Tibial artery (tissue), 4 donors: ENCODE measurements around the gene PTPN14.

ENCODE experiments used
- DNase-seq, 2 donors: peaks; one replicate each; pipeline ENCODE4 v3.0.0-alpha.2; 2019
- H3K27ac ChIP-seq, 2 donors: fragments of 200-600 bp; sonication (generic) in 1 of 2; 1 replicate in 1 of 2; 2 replicates in 1 of 2; pipeline ENCODE4 v1.5.1; 2018 to 2019; ENCODE audit warnings: mild to moderate bottlenecking in 1 of 2
- H3K27me3 ChIP-seq, 2 donors: fragments of 200-600 bp; sonication (generic) in 1 of 2; one replicate each; pipeline versions ENCODE4 v1.5.1 to v1.6.0; 2016 to 2019
- H3K36me3 ChIP-seq, 3 donors: fragments of 200-600 bp; sonication (generic) in 2 of 3; one replicate each; pipeline ENCODE4 v1.5.1; 2016 to 2019; ENCODE audit warnings: mild to moderate bottlenecking in 2 of 3
- H3K4me1 ChIP-seq, 4 donors: fragments of 200-600 bp; sonication (generic) in 2 of 4; 1 replicate in 3 of 4; 2 replicates in 1 of 4; pipeline ENCODE4 v1.5.1; 2016 to 2019
- H3K4me3 ChIP-seq, 2 donors: fragments of 200-600 bp; sonication (generic) in 1 of 2; 1 replicate in 1 of 2; 2 replicates in 1 of 2; pipeline ENCODE4 v1.5.1; 2018 to 2019; ENCODE audit warnings: mild to moderate bottlenecking in 2 of 2
- H3K9me3 ChIP-seq, 3 donors: fragments of 200-600 bp; sonication (generic) in 1 of 3; one replicate each; pipeline ENCODE4 v1.5.1; 2016 to 2019
- CTCF ChIP-seq, 2 experiments: fragments of 200-600 bp in 1 of 2; fragments of 450-650 bp in 1 of 2; IDR thresholded peaks; one replicate each; pipeline ENCODE4 v1.5.1; 2017 to 2019; ENCODE audit warnings: antibody characterized with exemption in 2 of 2, mild to moderate bottlenecking in 1 of 2, moderate library complexity in 1 of 2
- intact Hi-C: fragments of 100-400 bp; cut with DNase I; formaldehyde crosslinking; loops from one replicate; pipeline ENCODE4 v1.15.0; 2023; ENCODE audit warnings: low total_unique reads

The PTPN14 gene

GRCh38 chr1:214363386-214363785 lies 188.0 kb downstream of the PTPN14 start:
- TF ChIP-seq CTCF (IDR thresholded peaks at IDR 0.05), result no peak
- Histone ChIP-seq H3K27me3 (no peaks in the 10 kb centered on the region), H3K4me3 (no peak overlapping the region), H3K36me3 (peaks cover under 1 to 56% (median 14%) of the 10 kb centered on the region in 3 donors), H3K4me1 (peaks cover 0 to 48% (median 20%) of the 10 kb centered on the region in 4 donors), H3K9me3 (no peaks in the 10 kb centered on the region), H3K27ac (peak overlapping the region; percentile 17 to 78)
- intact Hi-C loops, result no loop called here
- no peak for DNase-seq

GRCh38 chr1:214362188-214362882 lies 189.1 kb downstream of the PTPN14 start:
- no peak for TF ChIP-seq CTCF (IDR thresholded peaks at IDR 0.05)
- no peaks in the 10 kb centered on the region for H3K9me3 ChIP-seq
- H3K36me3 ChIP-seq, result peaks cover 11 to 59% (median 24%) of the 10 kb centered on the region in 3 donors
- no peaks in the 10 kb centered on the region for H3K27me3 ChIP-seq
- intact Hi-C loops, result no loop called here
- DNase-seq, result peak; percentile 70 to 85
- H3K4me1 ChIP-seq, result peaks cover 0 to 48% (median 20%) of the 10 kb centered on the region in 4 donors
- peak overlapping the region; percentile 77 to 78 for H3K27ac ChIP-seq
- H3K4me3 ChIP-seq, result no peak overlapping the region

- Histone ChIP-seq H3K36me3 (peaks cover 18 to 63% (median 31%) of the 10 kb centered on the region in 3 donors), H3K4me1 (peaks cover 0 to 48% (median 20%) of the 10 kb centered on the region in 4 donors), H3K27me3 (no peaks in the 10 kb centered on the region), H3K9me3 (no peaks in the 10 kb centered on the region), H3K27ac (peak overlapping the region; percentile 77 to 78), H3K4me3 (no peak overlapping the region)
- no peak for DNase-seq
- intact Hi-C loops, result no loop called here
- TF ChIP-seq CTCF (IDR thresholded peaks at IDR 0.05), result no peak
Observed at GRCh38 chr1:214361636-214362035, 189.8 kb downstream of the PTPN14 start.

GRCh38 chr1:214360525-214361164 lies 190.8 kb downstream of the PTPN14 start:
- no peak for TF ChIP-seq CTCF (IDR thresholded peaks at IDR 0.05)
- Histone ChIP-seq H3K27ac (peak overlapping the region; percentile 77 to 78), H3K4me3 (no peak overlapping the region), H3K27me3 (no peaks in the 10 kb centered on the region), H3K9me3 (no peaks in the 10 kb centered on the region), H3K36me3 (peaks cover 28 to 71% (median 39%) of the 10 kb centered on the region in 3 donors), H3K4me1 (peaks cover 0 to 48% (median 20%) of the 10 kb centered on the region in 4 donors)
- intact Hi-C loops, result no loop called here
- no peak for DNase-seq

- Histone ChIP-seq H3K27ac (peak overlapping the region; percentile 77 to 78), H3K9me3 (no peaks in the 10 kb centered on the region), H3K36me3 (peaks cover 29 to 75% (median 39%) of the 10 kb centered on the region in 3 donors), H3K27me3 (no peaks in the 10 kb centered on the region), H3K4me3 (no peak overlapping the region), H3K4me1 (peaks cover 0 to 48% (median 20%) of the 10 kb centered on the region in 4 donors)
- intact Hi-C loops, result no loop called here
- TF ChIP-seq CTCF (IDR thresholded peaks at IDR 0.05), result no peak
- DNase-seq, result no peak
Observed at GRCh38 chr1:214360116-214360515, 191.3 kb downstream of the PTPN14 start.
